IMR-90 (cell line): ENCODE results near the gene C10orf105. TPM values are rescaled to one million over a fixed set of nuclear protein-coding genes. Genes with fewer than 3 reads are reported as not detected.

Source experiments
- ATAC-seq: fragments of 200-7000 bp; cut with Tn5 transposase; 2 replicates; pipeline ENCODE4 v1.9.1; 2020; ENCODE audit warnings: low read depth, mild to moderate bottlenecking, moderate library complexity
- BruUV-seq: library from RNA; stranded (reverse); fragments of 400-500 nt; replicated peaks from 2 replicates; lab custom pipeline; 2021; lab: Mats Ljungman, UMichigan
- CTCF ChIA-PET: fragments of 300-600 bp; formaldehyde crosslinking; extraction: SDS; loops from one replicate; lab custom pipeline; 2021; ENCODE audit warnings: antibody characterized with exemption; lab: Yijun Ruan, JAX
- POLR2A ChIA-PET: fragments of 300-600 bp; sonication (Branson Sonifier 250); formaldehyde crosslinking; loops from one replicate; lab custom pipeline; 2022; ENCODE audit warnings: antibody characterized with exemption; ENCODE audit not compliant: unreplicated experiment; lab: Charles Lee
- DNase-seq: peaks from one replicate; pipeline ENCODE4 v3.0.0; 2013
- H2AFZ ChIP-seq: replicated peaks from 2 replicates; pipeline ENCODE3; 2013; ENCODE audit warnings: low read length, mild to moderate bottlenecking; ENCODE audit not compliant: poor library complexity
- H2AK5ac ChIP-seq: 2 replicates; pipeline ENCODE4 v1.6.1; 2013; ENCODE audit warnings: low read depth, low read length, inconsistent platforms
- H2AK9ac ChIP-seq: replicated peaks from 2 replicates; pipeline ENCODE3; 2013; ENCODE audit warnings: mild to moderate bottlenecking, low read depth, low read length, moderate library complexity; ENCODE audit not compliant: poor library complexity
- H2BK120ac ChIP-seq: 2 replicates; pipeline ENCODE4 v1.6.1; 2013; ENCODE audit warnings: low read depth, low read length, inconsistent platforms
- H2BK15ac ChIP-seq: 3 replicates; pipeline ENCODE4 v1.6.1; 2013; ENCODE audit warnings: low read depth, low read length, inconsistent platforms
- H2BK20ac ChIP-seq: 2 replicates; pipeline ENCODE4 v1.6.1; 2013; ENCODE audit warnings: low read depth, mild to moderate bottlenecking, inconsistent platforms, low read length, moderate library complexity
- H2BK5ac ChIP-seq: 2 replicates; pipeline ENCODE4 v1.6.1; 2013; ENCODE audit warnings: mild to moderate bottlenecking, low read depth, low read length, inconsistent platforms; ENCODE audit not compliant: poor library complexity, severe bottlenecking
- H3K14ac ChIP-seq: replicated peaks from 2 replicates; pipeline ENCODE4 v1.6.1; 2013; ENCODE audit warnings: low read depth, low read length, inconsistent platforms
- H3K18ac ChIP-seq: 2 replicates; pipeline ENCODE4 v1.6.1; 2013; ENCODE audit warnings: low read depth, low read length, control low read depth
- H3K23ac ChIP-seq: 2 replicates; pipeline ENCODE4 v1.6.1; 2013; ENCODE audit warnings: low read depth, low read length, inconsistent platforms
- H3K27ac ChIP-seq: 2 replicates; pipeline ENCODE4 v1.5.1; 2013; ENCODE audit warnings: mild to moderate bottlenecking, control low read depth, low read length; ENCODE audit not compliant: insufficient read depth
- H3K27me3 ChIP-seq: 2 replicates; pipeline ENCODE4 v1.6.1; 2013; ENCODE audit warnings: low read length; ENCODE audit not compliant: control insufficient read depth, insufficient read depth
- H3K36me3 ChIP-seq: 2 replicates; pipeline ENCODE4 v1.6.1; 2013; ENCODE audit warnings: low read length, mixed read lengths; ENCODE audit not compliant: control insufficient read depth, insufficient read depth
- H3K4ac ChIP-seq: 2 replicates; pipeline ENCODE4 v1.6.1; 2013; ENCODE audit warnings: low read depth, low read length, inconsistent platforms
- H3K4me1 ChIP-seq: 2 replicates; pipeline ENCODE4 v1.6.1; 2013; ENCODE audit warnings: low read length, mixed read lengths; ENCODE audit not compliant: control insufficient read depth, insufficient read depth
- H3K4me2 ChIP-seq: 2 replicates; pipeline ENCODE4 v1.6.1; 2013; ENCODE audit warnings: low read depth, mild to moderate bottlenecking, control low read depth, low read length, moderate library complexity
- H3K4me3 ChIP-seq: 2 replicates; pipeline ENCODE4 v1.5.1; 2013; ENCODE audit warnings: low read depth, mild to moderate bottlenecking, control low read depth, low read length, moderate library complexity; ENCODE audit not compliant: insufficient read depth
- H3K56ac ChIP-seq: 2 replicates; pipeline ENCODE4 v1.6.1; 2013; ENCODE audit warnings: low read length, inconsistent platforms; ENCODE audit not compliant: insufficient read depth; ENCODE audit errors: extremely low read depth
- H3K79me1 ChIP-seq, 2 experiments: 2 replicates each; pipeline ENCODE4 v1.6.1; 2013; ENCODE audit warnings: low read length in 2 of 2, inconsistent platforms in 1 of 2, low read depth in 1 of 2
- H3K9ac ChIP-seq: 2 replicates; pipeline ENCODE4 v1.6.1; 2013; ENCODE audit warnings: low read depth, low read length, control low read depth
- H3K9me1 ChIP-seq: 2 replicates; pipeline ENCODE4 v1.6.1; 2013; ENCODE audit warnings: low read length, inconsistent platforms; ENCODE audit not compliant: insufficient read depth
- H3K9me3 ChIP-seq: 2 replicates; pipeline ENCODE4 v1.6.1; 2013; ENCODE audit warnings: low read length; ENCODE audit not compliant: control insufficient read depth, insufficient read depth
- H4K20me1 ChIP-seq: 2 replicates; pipeline ENCODE4 v1.6.1; 2013; ENCODE audit warnings: low read length, inconsistent platforms; ENCODE audit not compliant: insufficient read depth
- H4K5ac ChIP-seq: 2 replicates; pipeline ENCODE4 v1.6.1; 2013; ENCODE audit warnings: mild to moderate bottlenecking, low read depth, low read length, control low read depth
- H4K8ac ChIP-seq, 2 experiments: 2 replicates each; pipeline ENCODE4 v1.6.1; 2013; ENCODE audit warnings: low read depth in 2 of 2, low read length in 2 of 2, control low read depth in 1 of 2, inconsistent platforms in 1 of 2
- H4K91ac ChIP-seq: 2 replicates; pipeline ENCODE4 v1.6.1; 2013; ENCODE audit warnings: low read depth, low read length, inconsistent platforms; ENCODE audit not compliant: insufficient read depth
- CTCF ChIP-seq: conservative IDR thresholded peaks from 2 replicates; pipeline ENCODE4 v1.5.1; 2012; ENCODE audit warnings: mild to moderate bottlenecking, low read depth, low read length, improper control_type of control experiment
- MXI1 ChIP-seq: IDR thresholded peaks from 2 replicates; pipeline ENCODE4 v1.6.1; 2012; ENCODE audit warnings: low read depth, mild to moderate bottlenecking, low read length, moderate library complexity, borderline replicate concordance
- RAD21 ChIP-seq: IDR thresholded peaks from 2 replicates; pipeline ENCODE4 v1.6.1; 2012; ENCODE audit warnings: low read length, improper control_type of control experiment
- RFX5 ChIP-seq: IDR thresholded peaks from 2 replicates; pipeline ENCODE4 v1.8.0; 2012; ENCODE audit warnings: low read depth, mild to moderate bottlenecking, low read length, moderate library complexity
- SMC3 ChIP-seq: fragments of 150-350 bp; IDR thresholded peaks from 2 replicates; pipeline ENCODE4 v1.6.1; 2016; ENCODE audit warnings: low read depth, mild to moderate bottlenecking, antibody characterized with exemption, low read length, moderate library complexity
- WGBS, 2 experiments: methylation state at CpG; one replicate each; pipeline versions ENCODE4 v1.1.5 to v1.1.7; 2013; ENCODE audit warnings: missing lambda C conversion rate in 2 of 2; ENCODE audit not compliant: insufficient read length in 1 of 2; ENCODE audit errors: extremely low coverage in 2 of 2; 5-methylcytosine and 5-hydroxymethylcytosine counted together
- dilution Hi-C: fragments of 300-500 bp; cut with HindIII; formaldehyde crosslinking; loops from one replicate; pipeline ENCODE4 v1.14.3; 2018; ENCODE audit warnings: low sequenced_read_pairs; ENCODE audit not compliant: unreplicated experiment
- in situ Hi-C: fragments of 300-500 bp; cut with MboI; formaldehyde crosslinking; loops from 3 replicates; pipeline ENCODE4 v1.14.3; 2019; ENCODE audit warnings: low sequenced_read_pairs, inconsistent platforms, mixed read lengths
- intact Hi-C: fragments of 100-400 bp; cut with micrococcal nuclease; formaldehyde crosslinking; loops from 2 replicates; pipeline ENCODE4 v1.10.0; 2022
- polyA plus RNA-seq, 3 experiments: library from polyadenylated mRNA; depleted of rRNA; stranded (reverse); fragments of >200 nt; gene quantifications; 2 replicates each; pipeline ENCODE4 v1.2.3, GENCODE V29; 2012; ENCODE audit warnings: low replicate concordance in 1 of 3
- total RNA-seq: library from RNA; depleted of rRNA; stranded (reverse); fragments of >200 nt; gene quantifications from 2 replicates; pipeline ENCODE4 v1.2.3, GENCODE V29; 2012
- TF ChIP-seq, protein P1 (sequence below): fragments of 150-350 bp; IDR thresholded peaks from 2 replicates; pipeline ENCODE4 v1.6.1; 2016; ENCODE audit warnings: low read depth, mild to moderate bottlenecking, low read length, moderate library complexity, borderline replicate concordance

The C10orf105 gene
- total and polyA plus RNA-seq, 2 of the 4 experiments (the other 2 are of a cell fraction), result under 0.01 TPM; not detected in 1

GRCh38 chr10:71762324-71762723 lies 42.7 kb upstream of the C10orf105 start:
- H4K91ac ChIP-seq, result peak overlapping the region; percentile 1; the same call in 1 of the 2 replicates
- intact Hi-C loops, result no loop called here
- no peak overlapping the region for H3K27ac ChIP-seq
- no peak overlapping the region for H2BK5ac ChIP-seq
- ChIA-PET POLR2A (no interaction called here), CTCF (no interaction called here)
- no peak overlapping the region for H3K14ac ChIP-seq
- H3K79me1 ChIP-seq, result no peaks in the 10 kb centered on the region; a peak in 1 of 4 replicates
- ATAC-seq (no peak), DNase-seq (no peak)
- H3K56ac ChIP-seq, result no peak overlapping the region
- TF ChIP-seq MXI1 (no peak), RAD21 (no peak), CTCF (no peak), SMC3 (no peak), RFX5 (no peak)
- TF ChIP-seq, protein P1, sequence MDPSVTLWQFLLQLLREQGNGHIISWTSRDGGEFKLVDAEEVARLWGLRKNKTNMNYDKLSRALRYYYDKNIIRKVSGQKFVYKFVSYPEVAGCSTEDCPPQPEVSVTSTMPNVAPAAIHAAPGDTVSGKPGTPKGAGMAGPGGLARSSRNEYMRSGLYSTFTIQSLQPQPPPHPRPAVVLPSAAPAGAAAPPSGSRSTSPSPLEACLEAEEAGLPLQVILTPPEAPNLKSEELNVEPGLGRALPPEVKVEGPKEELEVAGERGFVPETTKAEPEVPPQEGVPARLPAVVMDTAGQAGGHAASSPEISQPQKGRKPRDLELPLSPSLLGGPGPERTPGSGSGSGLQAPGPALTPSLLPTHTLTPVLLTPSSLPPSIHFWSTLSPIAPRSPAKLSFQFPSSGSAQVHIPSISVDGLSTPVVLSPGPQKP, result no peak
- H2AK9ac ChIP-seq, result no peak overlapping the region
- 0 out of 3 replicates have a peak overlapping the region, but pooled peaks have one; percentile 23 for H2BK15ac ChIP-seq
- H3K9me3 ChIP-seq, result no peaks in the 10 kb centered on the region
- BruUV-seq, result no TSS peak
- 100% methylated on average over 2 of the region's 5 CpGs; no CpG with 5 or more reads in 1 of the 2 experiments for WGBS, 2 experiments
- no peak overlapping the region for H3K18ac ChIP-seq
- H2AFZ ChIP-seq, result peak overlapping the region; percentile 26
- peaks cover 22% of the 10 kb centered on the region for H3K9me1 ChIP-seq
- H3K23ac ChIP-seq, result no peak overlapping the region
- no peaks in the 10 kb centered on the region for H4K20me1 ChIP-seq
- dilution Hi-C loops, result no loop called here
- peaks cover 8% of the 10 kb centered on the region; the same call in 1 of the 2 replicates for H3K36me3 ChIP-seq
- H3K4me2 ChIP-seq, result no peak overlapping the region
- peak overlapping the region; percentile 28; the same call in 1 of the 2 replicates for H2AK5ac ChIP-seq
- no peak overlapping the region for H3K9ac ChIP-seq
- peak overlapping the region; percentile 48; the same call in 1 of the 2 replicates for H3K4ac ChIP-seq
- no peak overlapping the region for H3K4me3 ChIP-seq
- no peak overlapping the region for H4K8ac ChIP-seq
- H2BK120ac ChIP-seq, result peak overlapping the region; percentile 8; the same call in 1 of the 2 replicates
- H3K4me1 ChIP-seq, result peaks cover 38% of the 10 kb centered on the region
- H4K5ac ChIP-seq, result no peak overlapping the region
- in situ Hi-C loops, result no loop called here
- 0 out of 2 replicates have a peak overlapping the region, but pooled peaks have one; percentile 62 for H2BK20ac ChIP-seq
- no peaks in the 10 kb centered on the region for H3K27me3 ChIP-seq
